Measurements from ENCODE around the gene ZNF132.

ZNF132 gene

GRCh38 chr19:58385891-58386575 lies 53.9 kb downstream of the ZNF132 start:
- peak; percentile 40 for DNase-seq

GRCh38 chr19:58385313-58385890 lies 54.6 kb downstream of the ZNF132 start:
- DNase-seq = no peak

- no peak for DNase-seq
These were observed 56.9 kb downstream of the ZNF132 start for GRCh38 chr19:58382997-58383603.
